ENCODE data around the gene EIF5B. TPM values are rescaled to one million over a fixed set of nuclear protein-coding genes. Genes with fewer than 3 reads are reported as not detected.

The EIF5B gene
- total RNA-seq, 1 donor from 2014 or later: 26.8 TPM

DNA sequence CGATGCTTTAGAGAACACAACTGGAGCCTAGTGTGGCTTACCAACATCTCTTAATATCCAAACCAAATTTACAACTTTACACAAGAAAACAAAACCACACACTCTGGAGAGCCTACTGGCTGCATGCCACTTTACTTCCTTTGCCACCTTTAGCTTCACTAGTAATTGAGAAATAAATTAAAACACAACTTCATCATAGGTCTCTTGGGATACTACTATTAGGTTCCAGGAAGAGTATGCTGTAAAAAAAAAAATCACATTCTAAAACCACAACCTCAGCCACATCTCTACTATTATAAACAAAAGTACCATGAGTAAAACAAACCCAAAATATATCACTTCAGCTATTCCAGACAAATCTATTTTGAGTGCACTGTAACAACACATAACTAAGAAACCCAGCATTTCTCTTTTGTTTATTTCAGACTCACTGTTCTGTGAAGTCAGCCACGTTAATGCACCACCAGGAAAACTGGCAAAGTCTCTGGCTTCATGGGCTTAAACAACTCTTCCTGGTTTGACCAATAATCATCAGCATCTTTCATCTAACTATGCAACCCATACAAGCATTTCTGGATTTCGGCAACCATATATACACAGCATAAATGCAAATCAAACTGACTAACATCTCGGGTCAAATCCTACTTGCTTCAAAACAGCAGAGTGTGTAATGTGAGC is 93.6 kb downstream of the EIF5B start:
- Histone ChIP-seq H3K4me2 (no peak overlapping the region), H3F3A (ENCODE audit: low read depth) (no peaks in the 10 kb centered on the region), H3K27ac (no peak overlapping the region), H2AFZ (replicated peaks) (no peak overlapping the region), H3K9ac (no peak overlapping the region), H3K27me3 (no peaks in the 10 kb centered on the region), H3K79me2 (ENCODE audit: low read depth) (no peaks in the 10 kb centered on the region), H4K20me1 (ENCODE audit: low read depth) (peaks cover 7% of the 10 kb centered on the region), H3K36me3 (peaks cover 4% of the 10 kb centered on the region), H3K4me1 (no peaks in the 10 kb centered on the region), H3K4me3 (no peak overlapping the region), H3K9me3 (ENCODE audit: low read depth) (no peaks in the 10 kb centered on the region)
- no peak overlapping the region for H3K27ac Mint-ChIP-seq
- no peaks in the 10 kb centered on the region for H3K9me3 Mint-ChIP-seq
- peaks cover 8% of the 10 kb centered on the region for H3K4me1 Mint-ChIP-seq
- no peak for DNase-seq (ENCODE audit: low spot score)
- TF ChIP-seq EZH2phosphoT487 (IDR thresholded peaks at IDR 0.05) (no peak), CTCF (IDR thresholded peaks at IDR 0.05) (no peak), EZH2 (IDR thresholded peaks at IDR 0.05) (no peak)
- H3K4me3 Mint-ChIP-seq: no peak overlapping the region
- H3K36me3 Mint-ChIP-seq: peaks cover 23% of the 10 kb centered on the region
- H3K27me3 Mint-ChIP-seq (ENCODE audit: insufficient read depth, low read depth): no peaks in the 10 kb centered on the region

DNA sequence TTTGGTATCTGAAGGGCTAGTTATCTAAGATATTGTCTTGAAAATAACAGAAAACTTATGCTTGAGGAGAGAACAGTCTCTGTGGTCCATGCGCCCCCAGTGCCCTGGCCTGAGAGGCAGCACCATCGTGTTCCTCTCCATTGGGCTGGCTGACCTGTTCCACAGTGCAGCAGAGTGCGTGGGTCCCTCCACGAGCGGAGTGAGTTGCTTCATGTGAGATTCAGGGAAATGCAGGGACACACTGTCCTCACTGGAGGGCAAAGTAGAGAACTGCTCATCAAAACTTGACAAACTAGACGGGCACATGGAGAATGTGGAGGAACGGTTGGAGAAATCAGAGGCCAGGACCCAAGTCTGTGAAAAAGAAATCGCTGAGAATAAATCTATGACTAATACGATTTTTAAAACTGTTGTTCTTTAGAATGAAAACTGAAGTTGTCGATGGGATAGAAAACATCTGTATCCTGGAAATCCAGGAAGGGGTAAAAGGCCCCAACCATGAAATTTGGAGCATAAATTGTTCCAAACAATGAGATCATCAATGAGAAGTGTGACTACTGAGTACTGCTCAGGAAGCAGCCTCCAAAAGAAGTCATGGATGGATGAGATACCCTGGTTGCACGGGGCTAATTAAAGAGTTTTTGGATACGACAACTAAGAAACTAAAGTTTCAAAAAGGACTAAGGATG is 94.5 kb downstream of the EIF5B start:
- Histone ChIP-seq H3K4me1 (no peaks in the 10 kb centered on the region), H3K79me2 (ENCODE audit: low read depth) (no peaks in the 10 kb centered on the region), H3K4me2 (no peak overlapping the region), H3K36me3 (peaks cover 4% of the 10 kb centered on the region), H3K9me3 (ENCODE audit: low read depth) (no peaks in the 10 kb centered on the region), H3K27ac (no peak overlapping the region), H3F3A (ENCODE audit: low read depth) (no peaks in the 10 kb centered on the region), H3K9ac (no peak overlapping the region), H3K27me3 (no peaks in the 10 kb centered on the region), H4K20me1 (ENCODE audit: low read depth) (peaks cover 7% of the 10 kb centered on the region), H3K4me3 (no peak overlapping the region), H2AFZ (replicated peaks) (no peak overlapping the region)
- no peak for TF ChIP-seq EZH2 (IDR thresholded peaks at IDR 0.05)
- no peak for TF ChIP-seq CTCF (IDR thresholded peaks at IDR 0.05)
- TF ChIP-seq EZH2phosphoT487 (IDR thresholded peaks at IDR 0.05): no peak
- Mint-ChIP-seq H3K27me3 (ENCODE audit: insufficient read depth, low read depth) (no peaks in the 10 kb centered on the region), H3K36me3 (peaks cover 21% of the 10 kb centered on the region), H3K27ac (no peak overlapping the region), H3K9me3 (no peaks in the 10 kb centered on the region), H3K4me1 (peaks cover 8% of the 10 kb centered on the region), H3K4me3 (no peak overlapping the region)
- no peak for DNase-seq (ENCODE audit: low spot score)

DNA sequence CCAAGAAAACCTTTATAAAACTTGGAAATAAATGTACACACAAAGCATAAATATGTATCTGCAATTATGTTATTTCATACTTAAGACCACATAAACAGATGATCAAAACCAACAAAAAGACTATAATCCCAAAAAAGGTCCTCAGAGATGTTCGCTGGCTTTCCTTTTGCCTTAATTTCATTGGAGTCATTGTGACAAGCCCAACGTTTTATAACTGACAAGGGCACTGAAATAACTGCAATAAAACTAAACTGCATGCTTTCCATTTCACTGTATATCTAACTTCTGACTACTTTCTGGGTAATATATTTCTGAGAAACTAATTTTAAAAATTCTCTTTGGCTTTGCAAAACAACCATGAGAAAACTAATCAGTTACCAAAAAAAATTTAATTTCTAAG is 96.2 kb downstream of the EIF5B start:
- no peak for DNase-seq (ENCODE audit: low spot score)
- Mint-ChIP-seq H3K36me3 (peaks cover 23% of the 10 kb centered on the region), H3K4me3 (no peak overlapping the region), H3K9me3 (no peaks in the 10 kb centered on the region), H3K27me3 (ENCODE audit: insufficient read depth, low read depth) (peaks cover 2% of the 10 kb centered on the region), H3K27ac (no peak overlapping the region), H3K4me1 (peaks cover 8% of the 10 kb centered on the region)
- Histone ChIP-seq H3K36me3 (peaks cover 4% of the 10 kb centered on the region), H2AFZ (replicated peaks) (no peak overlapping the region), H3K4me1 (no peaks in the 10 kb centered on the region), H3F3A (ENCODE audit: low read depth) (no peaks in the 10 kb centered on the region), H3K9ac (no peak overlapping the region), H3K79me2 (ENCODE audit: low read depth) (no peaks in the 10 kb centered on the region), H4K20me1 (ENCODE audit: low read depth) (peaks cover 7% of the 10 kb centered on the region), H3K27ac (no peak overlapping the region), H3K9me3 (ENCODE audit: low read depth) (no peaks in the 10 kb centered on the region), H3K27me3 (no peaks in the 10 kb centered on the region), H3K4me2 (no peak overlapping the region), H3K4me3 (no peak overlapping the region)
- TF ChIP-seq EZH2phosphoT487 (IDR thresholded peaks at IDR 0.05): no peak
- no peak for TF ChIP-seq CTCF (IDR thresholded peaks at IDR 0.05)
- no peak for TF ChIP-seq EZH2 (IDR thresholded peaks at IDR 0.05)

Data from neural progenitor cell (in vitro differentiated cells).